GM12891 (cell line): ENCODE data around the gene NHLRC1.
A peak's percentile ranks its signal among the peaks of the same experiment; 100 is the strongest.

Source experiments
- POLR2A ChIP-seq: IDR thresholded peaks from 2 replicates; pipeline ENCODE4 v1.6.1; 2011; ENCODE audit warnings: low read depth, low read length, control low read depth
- POLR2AphosphoS5 ChIP-seq: IDR thresholded peaks from 2 replicates; pipeline ENCODE4 v1.6.1; 2011; ENCODE audit warnings: low read depth, low read length, control low read depth
- POU2F2 ChIP-seq: IDR thresholded peaks from 2 replicates; pipeline ENCODE4 v1.6.1; 2011; ENCODE audit warnings: low read depth, mild to moderate bottlenecking, control low read depth, low read length, moderate library complexity

- TF ChIP-seq POLR2A, result no peak; the same call in 1 of the 2 replicates
- 0 out of 2 replicates have a peak, but pooled peaks have one; percentile 38 for TF ChIP-seq POLR2AphosphoS5
- peak; percentile 18; the same call in 1 of the 2 replicates for TF ChIP-seq POU2F2
Observed at GRCh38 chr6:18155150-18155863, 32.8 kb upstream of the NHLRC1 start, which contains the start of gene KDM1B.
